Measurements from ENCODE around the gene GPX4. TPM values are rescaled to one million over a fixed set of nuclear protein-coding genes. Genes with fewer than 3 reads are reported as not detected.

GPX4 gene
- total RNA-seq, 4 donors from 2014 or later: 267 to 359 (median 344) TPM

DNA sequence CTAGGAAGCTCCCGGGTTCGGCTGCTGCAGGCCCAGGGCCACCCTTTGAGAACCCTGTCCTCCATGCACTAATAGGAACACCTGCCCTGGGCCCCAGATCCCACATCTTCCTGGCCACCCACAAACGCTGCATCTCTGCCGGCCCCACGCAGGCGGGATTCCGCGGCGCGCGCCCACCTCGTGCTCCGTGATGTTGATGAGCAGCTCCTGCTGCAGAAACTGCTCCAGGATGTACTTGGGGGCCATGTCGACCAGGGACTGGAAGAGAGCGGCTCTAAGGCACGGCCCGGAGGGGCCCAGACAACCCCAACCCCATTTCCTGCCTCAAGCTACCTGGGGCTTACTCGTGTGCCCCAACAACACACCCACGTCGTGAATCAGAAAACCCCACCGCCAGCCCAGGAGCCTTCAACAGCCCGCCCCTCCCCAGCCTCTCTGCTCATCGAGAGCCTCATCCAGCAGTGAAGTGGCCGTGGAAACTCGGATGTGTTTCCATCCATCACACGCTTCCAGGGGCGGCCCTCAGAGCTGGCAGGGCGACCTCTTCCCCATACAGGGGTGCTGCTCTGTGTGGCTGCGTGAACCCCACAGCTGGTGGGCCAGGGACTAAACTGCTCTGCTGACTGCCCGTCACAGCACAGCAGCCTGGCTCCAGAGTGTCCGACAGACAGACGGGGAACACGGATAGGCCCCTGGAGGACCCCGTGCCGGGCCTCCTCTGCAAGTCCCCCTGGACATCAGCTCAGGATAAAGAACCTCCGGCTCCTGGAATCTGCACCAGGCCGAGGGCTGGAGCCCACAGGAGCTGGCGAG lies 12.9 kb upstream of the GPX4 start:
- TF ChIP-seq POLR2AphosphoS5 (IDR thresholded peaks at IDR 0.05): no peak
- TF ChIP-seq EP300 (IDR thresholded peaks at IDR 0.05): no peak
- TF ChIP-seq POLR2A (IDR thresholded peaks at IDR 0.05): no peak
- TF ChIP-seq, protein P1, sequence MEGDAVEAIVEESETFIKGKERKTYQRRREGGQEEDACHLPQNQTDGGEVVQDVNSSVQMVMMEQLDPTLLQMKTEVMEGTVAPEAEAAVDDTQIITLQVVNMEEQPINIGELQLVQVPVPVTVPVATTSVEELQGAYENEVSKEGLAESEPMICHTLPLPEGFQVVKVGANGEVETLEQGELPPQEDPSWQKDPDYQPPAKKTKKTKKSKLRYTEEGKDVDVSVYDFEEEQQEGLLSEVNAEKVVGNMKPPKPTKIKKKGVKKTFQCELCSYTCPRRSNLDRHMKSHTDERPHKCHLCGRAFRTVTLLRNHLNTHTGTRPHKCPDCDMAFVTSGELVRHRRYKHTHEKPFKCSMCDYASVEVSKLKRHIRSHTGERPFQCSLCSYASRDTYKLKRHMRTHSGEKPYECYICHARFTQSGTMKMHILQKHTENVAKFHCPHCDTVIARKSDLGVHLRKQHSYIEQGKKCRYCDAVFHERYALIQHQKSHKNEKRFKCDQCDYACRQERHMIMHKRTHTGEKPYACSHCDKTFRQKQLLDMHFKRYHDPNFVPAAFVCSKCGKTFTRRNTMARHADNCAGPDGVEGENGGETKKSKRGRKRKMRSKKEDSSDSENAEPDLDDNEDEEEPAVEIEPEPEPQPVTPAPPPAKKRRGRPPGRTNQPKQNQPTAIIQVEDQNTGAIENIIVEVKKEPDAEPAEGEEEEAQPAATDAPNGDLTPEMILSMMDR (IDR thresholded peaks at IDR 0.05): no peak
- whole genome bisulfite sequencing: 92% methylated on average over 17 of the region's 38 CpGs
- DNase-seq (ENCODE audit: low spot score in 2 of 2): no peak
- H3K4me1 ChIP-seq: peaks cover 54% of the 10 kb centered on the region
- H3K27ac ChIP-seq: no peak overlapping the region
- H3K27me3 ChIP-seq: no peaks in the 10 kb centered on the region
- no peak overlapping the region for H3K4me3 ChIP-seq
- H3K9me3 ChIP-seq: no peaks in the 10 kb centered on the region
- peaks cover 51% of the 10 kb centered on the region for H3K36me3 ChIP-seq

- peaks cover 54% of the 10 kb centered on the region for H3K4me1 ChIP-seq
- no peaks in the 10 kb centered on the region for H3K9me3 ChIP-seq
- H3K27me3 ChIP-seq: no peaks in the 10 kb centered on the region
- peaks cover 48% of the 10 kb centered on the region for H3K36me3 ChIP-seq
- no peak for DNase-seq (ENCODE audit: low spot score in 2 of 2)
- no peak overlapping the region for H3K4me3 ChIP-seq
- no CpG with 5 or more reads among the region's 27 CpGs for WGBS
- no peak overlapping the region for H3K27ac ChIP-seq
- TF ChIP-seq POLR2AphosphoS5 (IDR thresholded peaks at IDR 0.05) (no peak), POLR2A (IDR thresholded peaks at IDR 0.05) (no peak), EP300 (IDR thresholded peaks at IDR 0.05) (no peak)
- TF ChIP-seq, protein P1 (IDR thresholded peaks at IDR 0.05): no peak
Observed at GRCh38 chr19:1091544-1092175, 12.1 kb upstream of the GPX4 start.

- peaks cover 49% of the 10 kb centered on the region for H3K4me1 ChIP-seq
- H3K36me3 ChIP-seq: peaks cover 43% of the 10 kb centered on the region
- peak overlapping the region; percentile 96 for H3K4me3 ChIP-seq
- H3K27ac ChIP-seq: no peak overlapping the region
- no peak for TF ChIP-seq EP300 (IDR thresholded peaks at IDR 0.05)
- TF ChIP-seq, protein P1 (IDR thresholded peaks at IDR 0.05): no peak
- no peak for DNase-seq (ENCODE audit: low spot score in 2 of 2)
- 86% methylated on average over 15 of the region's 15 CpGs for WGBS
- no peaks in the 10 kb centered on the region for H3K27me3 ChIP-seq
- H3K9me3 ChIP-seq: no peaks in the 10 kb centered on the region
Observed at GRCh38 chr19:1093330-1093729, 10.5 kb upstream of the GPX4 start.

- Histone ChIP-seq H3K27me3 (no peaks in the 10 kb centered on the region), H3K4me3 (peak overlapping the region; percentile 96), H3K9me3 (no peaks in the 10 kb centered on the region), H3K27ac (no peak overlapping the region), H3K4me1 (peaks cover 49% of the 10 kb centered on the region), H3K36me3 (peaks cover 36% of the 10 kb centered on the region)
- WGBS: 54% methylated on average over 25 of the region's 32 CpGs
- no peak for DNase-seq (ENCODE audit: low spot score in 2 of 2)
- TF ChIP-seq POLR2AphosphoS5 (IDR thresholded peaks at IDR 0.05) (no peak), EP300 (IDR thresholded peaks at IDR 0.05) (no peak), POLR2A (IDR thresholded peaks at IDR 0.05) (no peak)
- TF ChIP-seq, protein P1 (IDR thresholded peaks at IDR 0.05): no peak
Observed at GRCh38 chr19:1093811-1094553, 9.8 kb upstream of the GPX4 start.

- 1% methylated on average over 19 of the region's 19 CpGs for WGBS
- no peak for TF ChIP-seq POLR2A (IDR thresholded peaks at IDR 0.05)
- no peak for TF ChIP-seq POLR2AphosphoS5 (IDR thresholded peaks at IDR 0.05)
- no peak for TF ChIP-seq EP300 (IDR thresholded peaks at IDR 0.05)
- TF ChIP-seq, protein P1 (IDR thresholded peaks at IDR 0.05): no peak
- H3K4me3 ChIP-seq: peak overlapping the region; percentile 96
- no peak for DNase-seq (ENCODE audit: low spot score in 2 of 2)
- H3K36me3 ChIP-seq: peaks cover 30% of the 10 kb centered on the region
- no peaks in the 10 kb centered on the region for H3K9me3 ChIP-seq
- peaks cover 48% of the 10 kb centered on the region for H3K4me1 ChIP-seq
- peak overlapping the region; percentile 80 for H3K27ac ChIP-seq
- H3K27me3 ChIP-seq: no peaks in the 10 kb centered on the region
Observed at GRCh38 chr19:1094655-1094977, 9.2 kb upstream of the GPX4 start.

Measured in suprapubic skin (tissue), 4 donors.